HG03135 (cell line): Measurements from ENCODE around the gene HSF4.
"Not testable (repeated sequence)": the region's sequence is repeated elsewhere in the genome, so short reads cannot be mapped to it uniquely, and the experiment has no call there.

Experiments
- ATAC-seq: cut with Tn5 transposase; IDR thresholded peaks from one replicate; pipeline ENCODE4 v1.9.1; 2021; ENCODE audit warnings: mild to moderate bottlenecking, moderate library complexity; ENCODE audit not compliant: unreplicated experiment

Gene HSF4

GRCh38 chr16:67164599-67165061, at the start of gene HSF4:
Gene HSF4 (plus strand): TSS chr16:67164745. CDS start chr16:67164812, 67 bp downstream.
- no peak for ATAC-seq

- no peak for ATAC-seq
Measured at GRCh38 chr16:67114793-67115192, 49.8 kb upstream of the HSF4 start.

GRCh38 chr16:67115639-67116038, 48.9 kb upstream of the HSF4 start:
- ATAC-seq: no peak

GRCh38 chr16:67116388-67117311, 47.9 kb upstream of the HSF4 start:
- ATAC-seq: no peak

- ATAC-seq: no peak
Measured at GRCh38 chr16:67117716-67118115, 46.8 kb upstream of the HSF4 start.

- no peak for ATAC-seq
Measured at GRCh38 chr16:67120025-67120424, 44.5 kb upstream of the HSF4 start.

- not testable (repeated sequence) for ATAC-seq
Measured at GRCh38 chr16:67122799-67123198, 41.7 kb upstream of the HSF4 start.

GRCh38 chr16:67128417-67128816, 36.1 kb upstream of the HSF4 start:
- no peak for ATAC-seq

GRCh38 chr16:67128887-67129286, 35.7 kb upstream of the HSF4 start:
- no peak for ATAC-seq

- ATAC-seq: no peak
Measured at GRCh38 chr16:67129422-67129821, 35.1 kb upstream of the HSF4 start.

- ATAC-seq: no peak
Measured at GRCh38 chr16:67137605-67138004, 26.9 kb upstream of the HSF4 start.

- no peak for ATAC-seq
Measured at GRCh38 chr16:67141391-67141790, 23.2 kb upstream of the HSF4 start.

- ATAC-seq: no peak
Measured at GRCh38 chr16:67142342-67142741, 22.2 kb upstream of the HSF4 start.

GRCh38 chr16:67144943-67145342, 19.6 kb upstream of the HSF4 start:
- no peak for ATAC-seq

- no peak for ATAC-seq
Measured at GRCh38 chr16:67145746-67146145, 18.8 kb upstream of the HSF4 start.

- ATAC-seq: no peak
Measured at GRCh38 chr16:67146523-67147357, 17.8 kb upstream of the HSF4 start.

GRCh38 chr16:67147437-67148140, 17.0 kb upstream of the HSF4 start:
- ATAC-seq: no peak

GRCh38 chr16:67148221-67148620, 16.3 kb upstream of the HSF4 start:
- no peak for ATAC-seq

- ATAC-seq: no peak
Measured at GRCh38 chr16:67148656-67149275, 15.8 kb upstream of the HSF4 start.

- ATAC-seq: no peak
Measured at GRCh38 chr16:67149276-67150046, 15.1 kb upstream of the HSF4 start.
